ENCODE results near the gene SLC39A3.

SLC39A3 gene

GRCh38 chr19:2739602-2740313 is at the start of gene SLC39A3:
Gene SLC39A3 (minus strand): TSS chr19:2740017. CDS start chr19:2737257, 2,760 bp downstream.
- peak; percentile 99 for DNase-seq

- DNase-seq: no peak
These were observed 48.4 kb upstream of the SLC39A3 start for GRCh38 chr19:2788237-2788636.

GRCh38 chr19:2787115-2787514 is 47.3 kb upstream of the SLC39A3 start:
- no peak for DNase-seq

- peak; percentile 100 for DNase-seq
These were observed 45.6 kb upstream of the SLC39A3 start, which contains the start of gene THOP1 for GRCh38 chr19:2785244-2785997. Gene THOP1 (plus strand): TSS chr19:2785503. CDS start chr19:2785663, 160 bp downstream.

- DNase-seq: peak; percentile 14
These were observed 43.9 kb upstream of the SLC39A3 start for GRCh38 chr19:2783781-2784145.

- DNase-seq: peak; percentile 100
These were observed 43.3 kb upstream of the SLC39A3 start, which contains the start of gene SGTA for GRCh38 chr19:2782936-2783780. Gene SGTA (minus strand): TSS chr19:2783273. CDS start chr19:2769068, 14,205 bp downstream.

- peak; percentile 44 for DNase-seq
These were observed 42.6 kb upstream of the SLC39A3 start for GRCh38 chr19:2782329-2782935.

GRCh38 chr19:2780284-2780683 is 40.5 kb upstream of the SLC39A3 start:
- no peak for DNase-seq

- DNase-seq: no peak
These were observed 39.4 kb upstream of the SLC39A3 start for GRCh38 chr19:2779121-2779740.

- no peak for DNase-seq
These were observed 38.3 kb upstream of the SLC39A3 start for GRCh38 chr19:2777952-2778683.

- DNase-seq: peak; percentile 82
These were observed 36.0 kb upstream of the SLC39A3 start for GRCh38 chr19:2775556-2776430.

GRCh38 chr19:2774953-2775555 is 35.2 kb upstream of the SLC39A3 start:
- no peak for DNase-seq

- DNase-seq: no peak
These were observed 34.4 kb upstream of the SLC39A3 start for GRCh38 chr19:2774083-2774679.

GRCh38 chr19:2771786-2772674 is 32.2 kb upstream of the SLC39A3 start:
- DNase-seq: no peak

GRCh38 chr19:2770055-2771013 is 30.5 kb upstream of the SLC39A3 start:
- peak; percentile 73 for DNase-seq

- DNase-seq: no peak
These were observed 29.4 kb upstream of the SLC39A3 start for GRCh38 chr19:2769218-2769617.
